Spleen (tissue), 11 donors: Measurements from ENCODE around the gene TFRC. TPM values are rescaled to one million over a fixed set of nuclear protein-coding genes. Genes with fewer than 3 reads are reported as not detected.

Source experiments
- DNase-seq: peaks from one replicate; pipeline ENCODE4 v3.0.0-alpha.2; 2020
- H3K27ac ChIP-seq, 8 donors: fragments of 200-600 bp; sonication (generic) in 7 of 8; 1 replicate in 4 of 8; 2 replicates in 4 of 8; pipeline versions ENCODE4 v1.5.0 to v1.8.0; 2016 to 2021; ENCODE audit warnings: inconsistent platforms in 4 of 8, mild to moderate bottlenecking in 4 of 8, moderate library complexity in 1 of 8
- H3K27me3 ChIP-seq, 7 donors: fragments of 200-600 bp; sonication (generic) in 6 of 7; replicated peaks in 1 of 7; 1 replicate in 4 of 7; 2 replicates in 3 of 7; pipeline versions ENCODE4 v1.5.0 to v1.8.0; 2016 to 2021; ENCODE audit warnings: inconsistent platforms in 3 of 7, mild to moderate bottlenecking in 1 of 7
- H3K36me3 ChIP-seq, 6 donors: fragments of 200-600 bp; sonication (generic) in 5 of 6; 1 replicate in 4 of 6; 2 replicates in 2 of 6; pipeline versions ENCODE4 v1.5.0 to v1.8.0; 2016 to 2021; ENCODE audit warnings: inconsistent platforms in 2 of 6
- H3K4me1 ChIP-seq, 6 donors: fragments of 200-600 bp; sonication (generic) in 5 of 6; 1 replicate in 3 of 6; 2 replicates in 3 of 6; pipeline versions ENCODE4 v1.5.0 to v1.8.0; 2016 to 2021; ENCODE audit warnings: inconsistent platforms in 3 of 6
- H3K4me3 ChIP-seq, 8 donors: fragments of 200-600 bp; sonication (generic) in 7 of 8; 1 replicate in 4 of 8; 2 replicates in 4 of 8; pipeline versions ENCODE4 v1.5.0 to v1.8.0; 2016 to 2021; ENCODE audit warnings: inconsistent platforms in 4 of 8, mild to moderate bottlenecking in 4 of 8, moderate library complexity in 2 of 8
- H3K9me3 ChIP-seq, 8 donors: fragments of 200-600 bp; sonication (generic) in 7 of 8; 1 replicate in 4 of 8; 2 replicates in 4 of 8; pipeline versions ENCODE4 v1.5.0 to v1.8.0; 2016 to 2021; ENCODE audit warnings: inconsistent platforms in 4 of 8
- POLR2A ChIP-seq, 3 donors: fragments of 450-650 bp; IDR thresholded peaks; one replicate each; pipeline ENCODE4 v1.5.1; 2017; ENCODE audit warnings: antibody characterized with exemption in 3 of 3, mild to moderate bottlenecking in 1 of 3
- POLR2AphosphoS5 ChIP-seq, 3 donors: sonication (generic); formaldehyde crosslinking; IDR thresholded peaks; one replicate each; pipeline ENCODE4 v1.5.1; 2017; ENCODE audit warnings: antibody characterized with exemption in 3 of 3
- WGBS, 5 donors: extraction: QIAGEN DNeasy Blood & Tissue Kit in 3 of 5; methylation state at CpG; one replicate each; pipeline versions ENCODE4 v1.1.5 to v1.1.7; 2013 to 2018; 5-methylcytosine and 5-hydroxymethylcytosine counted together
- intact Hi-C: fragments of 100-400 bp; cut with DNase I; formaldehyde crosslinking; loops from one replicate; pipeline ENCODE4 v1.15.0; 2023; ENCODE audit warnings: low total_unique reads
- polyA plus RNA-seq, 3 donors: library from polyadenylated mRNA; stranded (reverse); fragments of 200-250 nt; gene quantifications; one replicate each; pipeline ENCODE4 v1.2.1, GENCODE V29; 2013
- total RNA-seq, 7 donors: library from RNA; depleted of rRNA in 3 of 7; stranded (reverse); fragments of >200 nt in 3 of 7; fragmentation: NEBNext Ultra II Directional in 4 of 7; extraction: Animal tissue kit (Norgen Biotek cat#: 25700) in 4 of 7; gene quantifications; one replicate each; pipeline versions ENCODE4 v1.1.0 to v1.2.1, GENCODE V29; 2016 to 2021
- TF ChIP-seq, protein P1 (sequence below), 11 experiments: fragments of 200-600 bp in 7 of 11; fragments of 450-650 bp in 4 of 11; sonication (generic) in 4 of 11; IDR thresholded peaks in 8 of 11; conservative IDR thresholded peaks in 3 of 11; 1 replicate in 7 of 11; 2 replicates in 4 of 11; pipeline versions ENCODE4 v1.4.0 to v1.8.0; 2016 to 2021; ENCODE audit warnings: antibody characterized with exemption in 11 of 11, inconsistent platforms in 4 of 11, mild to moderate bottlenecking in 1 of 11
- donor health status: healthy with polysubstance abuse.
- donor health status: DM: no; HTN: no; CAD: no; lungs with moderate emphysema.
- donor health status: DM: no; HTN: no; CAD: no.
- donor health status: Bipolar disorder and iron deficiency.
- donor health status: healthy.
- donor health status: DM: no; HTN: no; CAD: no.
- donor health status: DM: yes; HTN: yes; CAD: no.

The TFRC gene
- total and polyA plus RNA-seq, 10 donors, result 13.2 to 104 (median 58.6) TPM

DNA sequence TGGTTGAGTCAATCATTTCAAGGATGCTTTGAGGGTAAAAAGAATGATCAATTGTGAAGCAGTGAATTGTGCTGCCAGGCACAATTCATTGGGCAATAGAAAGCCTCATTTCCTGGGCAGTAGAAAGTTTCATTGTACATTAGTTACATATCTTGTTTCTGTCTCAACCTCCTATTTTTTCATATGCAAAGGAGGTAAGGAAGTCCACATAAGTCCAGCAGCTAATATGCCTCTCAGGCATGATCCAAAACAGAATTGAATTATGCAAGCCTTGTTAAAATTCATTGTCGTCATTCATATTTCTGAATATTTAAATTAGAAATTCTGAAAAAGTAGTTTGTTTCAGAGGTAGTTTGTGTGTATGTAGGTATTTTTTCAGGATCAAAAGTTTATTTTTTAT, 65.8 kb downstream of the TFRC start:
- intact Hi-C loops, result no loop called here
- Histone ChIP-seq H3K27ac (no peak overlapping the region), H3K9me3 (peaks cover 0 to 7% (median 3%) of the 10 kb centered on the region in 8 donors), H3K4me3 (no peak overlapping the region), H3K27me3 (peaks cover 0 to 4% (median 0%) of the 10 kb centered on the region in 7 donors), H3K4me1 (no peaks in the 10 kb centered on the region), H3K36me3 (no peaks in the 10 kb centered on the region)
- TF ChIP-seq POLR2A (IDR thresholded peaks at IDR 0.05) (no peak), POLR2AphosphoS5 (IDR thresholded peaks at IDR 0.05) (no peak)
- TF ChIP-seq, protein P1, sequence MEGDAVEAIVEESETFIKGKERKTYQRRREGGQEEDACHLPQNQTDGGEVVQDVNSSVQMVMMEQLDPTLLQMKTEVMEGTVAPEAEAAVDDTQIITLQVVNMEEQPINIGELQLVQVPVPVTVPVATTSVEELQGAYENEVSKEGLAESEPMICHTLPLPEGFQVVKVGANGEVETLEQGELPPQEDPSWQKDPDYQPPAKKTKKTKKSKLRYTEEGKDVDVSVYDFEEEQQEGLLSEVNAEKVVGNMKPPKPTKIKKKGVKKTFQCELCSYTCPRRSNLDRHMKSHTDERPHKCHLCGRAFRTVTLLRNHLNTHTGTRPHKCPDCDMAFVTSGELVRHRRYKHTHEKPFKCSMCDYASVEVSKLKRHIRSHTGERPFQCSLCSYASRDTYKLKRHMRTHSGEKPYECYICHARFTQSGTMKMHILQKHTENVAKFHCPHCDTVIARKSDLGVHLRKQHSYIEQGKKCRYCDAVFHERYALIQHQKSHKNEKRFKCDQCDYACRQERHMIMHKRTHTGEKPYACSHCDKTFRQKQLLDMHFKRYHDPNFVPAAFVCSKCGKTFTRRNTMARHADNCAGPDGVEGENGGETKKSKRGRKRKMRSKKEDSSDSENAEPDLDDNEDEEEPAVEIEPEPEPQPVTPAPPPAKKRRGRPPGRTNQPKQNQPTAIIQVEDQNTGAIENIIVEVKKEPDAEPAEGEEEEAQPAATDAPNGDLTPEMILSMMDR (IDR thresholded peaks at IDR 0.05 in 8 of 11, conservative IDR thresholded peaks at IDR 0.05 in 3 of 11), result no peak
- 93 to 100% (median 100%) methylated on average over 1 of the region's 1 CpG for WGBS, 5 donors
- no peak for DNase-seq

- TF ChIP-seq POLR2AphosphoS5 (IDR thresholded peaks at IDR 0.05) (no peak), POLR2A (IDR thresholded peaks at IDR 0.05) (no peak)
- TF ChIP-seq, protein P1 (IDR thresholded peaks at IDR 0.05 in 8 of 11, conservative IDR thresholded peaks at IDR 0.05 in 3 of 11), result no peak
- Histone ChIP-seq H3K27me3 (peaks cover 0 to 11% (median 6%) of the 10 kb centered on the region in 7 donors), H3K36me3 (no peaks in the 10 kb centered on the region), H3K4me1 (no peaks in the 10 kb centered on the region), H3K27ac (no peak overlapping the region), H3K4me3 (no peak overlapping the region), H3K9me3 (peaks cover 0 to 10% (median 6%) of the 10 kb centered on the region in 8 donors)
- 78 to 88% (median 86%) methylated on average over 13 to 15 of the region's 15 CpGs for WGBS, 5 donors
- intact Hi-C loops, result no loop called here
- no peak for DNase-seq
Observed at GRCh38 chr3:196013587-196014487, 68.1 kb downstream of the TFRC start.

DNA sequence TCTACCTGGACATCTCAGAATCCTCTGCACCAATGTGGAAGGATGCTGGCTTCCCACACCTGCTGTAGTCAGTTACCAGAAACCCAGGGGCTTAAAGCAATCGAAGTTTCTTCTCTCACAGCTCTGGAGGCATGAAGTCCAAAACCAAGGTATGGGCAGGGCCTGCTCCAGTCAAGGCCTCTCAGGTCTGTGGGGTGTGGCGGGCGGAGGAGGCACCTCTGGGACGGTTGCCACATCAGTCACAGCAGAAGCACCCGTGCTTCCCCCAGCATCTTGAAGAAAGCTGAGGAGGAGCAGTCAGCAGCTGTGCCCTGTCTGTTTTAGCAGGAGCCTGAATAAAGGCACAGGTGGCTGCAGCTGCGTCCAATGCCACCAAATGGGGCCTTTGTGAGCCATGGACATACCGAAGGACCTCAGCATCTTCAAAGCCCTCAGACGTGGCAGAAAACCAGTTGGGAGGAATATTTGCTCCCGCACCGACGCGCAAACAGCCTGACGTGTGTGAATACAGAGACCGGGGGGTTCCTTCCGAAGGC, 68.9 kb downstream of the TFRC start:
- 82 to 85% (median 84%) methylated on average over 15 of the region's 15 CpGs for WGBS, 5 donors
- DNase-seq, result no peak
- H3K36me3 ChIP-seq, result no peaks in the 10 kb centered on the region
- no peak overlapping the region for H3K4me3 ChIP-seq
- peaks cover 0 to 19% (median 6%) of the 10 kb centered on the region in 7 donors for H3K27me3 ChIP-seq
- no peak overlapping the region for H3K27ac ChIP-seq
- H3K4me1 ChIP-seq, result no peaks in the 10 kb centered on the region
- H3K9me3 ChIP-seq, result peaks cover 0 to 10% (median 6%) of the 10 kb centered on the region in 8 donors
- TF ChIP-seq, protein P1 (IDR thresholded peaks at IDR 0.05 in 8 of 11, conservative IDR thresholded peaks at IDR 0.05 in 3 of 11), result no peak
- TF ChIP-seq POLR2AphosphoS5 (IDR thresholded peaks at IDR 0.05), result no peak
- no peak for TF ChIP-seq POLR2A (IDR thresholded peaks at IDR 0.05)
- intact Hi-C loops, result no loop called here

GRCh38 chr3:196012481-196012880, 69.4 kb downstream of the TFRC start:
- Histone ChIP-seq H3K4me3 (no peak overlapping the region), H3K27ac (no peak overlapping the region), H3K27me3 (peaks cover 0 to 22% (median 6%) of the 10 kb centered on the region in 7 donors), H3K36me3 (no peaks in the 10 kb centered on the region), H3K4me1 (no peaks in the 10 kb centered on the region), H3K9me3 (peaks cover 0 to 10% (median 6%) of the 10 kb centered on the region in 8 donors)
- DNase-seq, result no peak
- WGBS, 5 donors, result 75 to 81% (median 77%) methylated on average over 4 of the region's 4 CpGs
- intact Hi-C loops, result no loop called here
- TF ChIP-seq POLR2AphosphoS5 (IDR thresholded peaks at IDR 0.05) (no peak), POLR2A (IDR thresholded peaks at IDR 0.05) (no peak)
- TF ChIP-seq, protein P1 (IDR thresholded peaks at IDR 0.05 in 8 of 11, conservative IDR thresholded peaks at IDR 0.05 in 3 of 11), result no peak
